HG02678 (cell line): ENCODE results near the gene TRIM7.
A peak's percentile ranks its signal among the peaks of the same experiment; 100 is the strongest.

Experiments used
- ATAC-seq: cut with Tn5 transposase; IDR thresholded peaks from one replicate; pipeline ENCODE4 v1.9.1; 2021; ENCODE audit warnings: mild to moderate bottlenecking, moderate library complexity; ENCODE audit not compliant: unreplicated experiment

The TRIM7 gene

DNA sequence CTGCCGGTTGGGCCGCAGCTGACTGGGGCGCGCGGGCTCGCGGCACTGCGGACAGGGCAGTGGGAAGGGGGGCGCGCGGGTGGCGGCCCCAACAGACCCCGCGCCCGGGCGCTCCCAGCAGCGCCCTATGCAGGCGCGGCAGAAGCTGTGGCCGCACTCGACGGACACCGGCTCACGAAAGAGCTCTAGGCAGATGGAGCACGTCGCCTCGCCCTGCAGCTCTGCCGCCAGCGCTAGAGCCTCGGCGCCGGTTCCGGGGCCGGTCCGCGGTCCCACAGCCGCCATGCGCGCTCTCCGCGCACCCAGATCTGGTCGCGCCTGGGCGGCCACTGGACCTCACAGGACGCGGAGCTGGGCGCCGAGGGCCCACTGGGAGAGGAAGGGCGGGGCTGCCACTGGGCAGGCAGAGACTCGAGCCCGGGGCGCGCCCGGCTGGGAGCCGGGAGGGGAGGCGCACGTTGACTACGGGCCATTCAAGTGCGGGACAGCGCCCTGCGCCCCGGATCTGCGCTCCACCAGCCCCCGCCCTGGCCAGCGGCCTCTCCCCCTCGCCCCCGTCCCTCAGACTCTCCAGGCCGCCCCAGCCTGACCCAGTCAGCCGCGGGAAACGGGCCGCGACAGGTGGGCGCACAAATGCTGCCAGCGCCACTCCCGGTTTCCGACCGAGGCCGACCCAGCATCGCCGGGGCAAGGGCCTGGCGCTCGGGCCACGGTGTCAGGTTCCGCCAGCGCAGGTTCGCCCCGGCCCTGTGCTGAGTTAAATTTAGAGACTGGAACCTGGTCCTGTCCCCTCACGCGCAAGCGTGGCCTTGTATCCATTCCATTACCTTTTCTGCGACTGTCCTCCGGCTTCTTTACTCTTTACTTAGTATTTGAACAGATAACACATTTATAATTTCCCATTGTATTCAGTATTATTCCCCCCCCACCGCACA, at the start of gene TRIM7:
TRIM7 (minus strand) TSS at position 371 of the 935 bp plus-strand sequence; CDS start at position 285, 86 bp downstream.
- ATAC-seq: no peak

- ATAC-seq: no peak
Measured at GRCh38 chr5:181248277-181248676, 43.3 kb upstream of the TRIM7 start.

- peak; percentile 49 for ATAC-seq
Measured at GRCh38 chr5:181246276-181247049, 41.5 kb upstream of the TRIM7 start.

GRCh38 chr5:181245427-181246275, 40.7 kb upstream of the TRIM7 start:
- peak; percentile 3 for ATAC-seq

DNA sequence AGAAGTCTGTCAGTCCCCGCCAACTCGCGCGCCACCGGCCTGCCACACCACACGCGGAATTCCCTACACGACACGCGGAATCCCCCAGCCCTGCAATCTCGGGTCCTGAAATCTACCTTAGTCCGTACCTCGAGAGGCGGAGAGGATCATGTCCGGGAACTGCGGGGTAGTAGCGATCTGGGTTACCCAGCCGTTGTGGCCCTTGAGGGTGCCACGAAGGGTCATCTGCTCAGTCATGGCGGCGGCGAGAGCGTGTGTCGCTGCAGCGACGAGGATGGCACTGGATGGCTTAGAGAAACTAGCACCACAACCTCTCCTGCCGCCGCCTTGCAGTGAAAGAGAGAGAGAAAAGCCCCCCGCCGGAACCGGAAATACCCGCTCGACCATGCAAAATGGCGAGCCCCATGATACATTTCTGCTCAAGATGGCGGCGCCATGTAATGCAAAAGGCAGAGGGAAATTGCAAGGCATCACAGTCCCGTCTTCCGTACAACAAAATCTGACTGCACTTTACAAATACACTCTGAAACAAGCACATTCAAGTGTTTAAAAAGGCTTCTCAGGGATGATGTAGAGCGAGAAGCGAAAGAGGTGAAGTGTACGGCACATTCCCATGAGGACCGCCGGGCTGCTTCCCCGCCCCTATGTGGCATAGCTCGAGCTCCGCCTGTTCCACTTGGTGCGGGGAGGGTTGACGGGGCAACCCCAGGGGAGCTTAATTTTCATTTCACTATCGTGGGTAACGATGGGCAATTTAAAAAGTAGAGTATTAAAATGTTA, 38.8 kb upstream of the TRIM7 start, which contains the start of gene RACK1:
RACK1 (minus strand) TSS at position 343 of the 780 bp plus-strand sequence; CDS start at position 237, 106 bp downstream.
- peak; percentile 61 for ATAC-seq

- no peak for ATAC-seq
Measured at GRCh38 chr5:181243018-181243563, 38.1 kb upstream of the TRIM7 start.

DNA sequence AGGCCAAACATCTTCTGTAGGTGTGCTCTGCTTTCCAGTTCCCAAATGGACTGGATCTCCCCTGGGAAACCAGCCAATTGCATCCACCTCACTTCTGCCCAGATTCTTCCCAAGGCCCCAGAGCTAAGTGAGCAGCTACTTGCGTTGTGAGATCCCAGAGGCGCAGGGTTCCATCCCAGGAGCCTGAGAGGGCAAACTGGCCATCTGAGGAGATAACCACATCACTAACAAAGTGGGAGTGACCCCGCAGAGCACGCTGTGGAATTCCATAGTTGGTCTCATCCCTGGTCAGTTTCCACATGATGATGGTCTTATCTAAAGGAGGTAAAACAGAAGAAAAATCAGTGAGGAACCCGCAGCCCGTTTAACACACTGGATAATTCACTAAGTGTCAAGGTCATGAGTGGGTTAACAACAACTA, 37.0 kb upstream of the TRIM7 start:
- no peak for ATAC-seq

DNA sequence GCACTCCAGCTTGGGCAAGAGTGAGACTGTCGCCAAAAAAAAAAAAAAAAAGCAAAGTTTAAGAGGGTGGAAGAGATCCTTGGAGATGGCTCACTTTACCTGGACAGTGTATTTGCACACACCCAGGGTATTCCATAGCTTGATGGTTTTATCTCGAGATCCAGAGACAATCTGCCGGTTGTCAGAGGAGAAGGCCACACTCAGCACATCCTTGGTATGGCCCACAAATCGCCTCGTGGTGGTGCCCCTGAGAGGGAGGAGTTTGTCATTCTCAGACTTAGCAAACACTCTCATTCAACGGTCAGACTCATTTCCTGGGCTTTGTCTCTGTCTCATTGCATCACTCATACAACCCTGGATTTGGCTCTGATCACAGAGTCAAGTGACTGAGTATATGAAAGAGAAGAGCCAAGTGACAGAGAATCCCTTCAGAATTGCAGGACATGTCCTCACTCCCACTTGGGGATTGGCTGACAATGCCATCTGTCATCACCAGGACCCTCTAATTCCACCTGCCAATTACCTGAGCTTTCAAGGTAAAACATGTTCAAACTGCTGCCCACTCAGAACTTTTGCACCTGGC, 36.5 kb upstream of the TRIM7 start:
- no peak for ATAC-seq

DNA sequence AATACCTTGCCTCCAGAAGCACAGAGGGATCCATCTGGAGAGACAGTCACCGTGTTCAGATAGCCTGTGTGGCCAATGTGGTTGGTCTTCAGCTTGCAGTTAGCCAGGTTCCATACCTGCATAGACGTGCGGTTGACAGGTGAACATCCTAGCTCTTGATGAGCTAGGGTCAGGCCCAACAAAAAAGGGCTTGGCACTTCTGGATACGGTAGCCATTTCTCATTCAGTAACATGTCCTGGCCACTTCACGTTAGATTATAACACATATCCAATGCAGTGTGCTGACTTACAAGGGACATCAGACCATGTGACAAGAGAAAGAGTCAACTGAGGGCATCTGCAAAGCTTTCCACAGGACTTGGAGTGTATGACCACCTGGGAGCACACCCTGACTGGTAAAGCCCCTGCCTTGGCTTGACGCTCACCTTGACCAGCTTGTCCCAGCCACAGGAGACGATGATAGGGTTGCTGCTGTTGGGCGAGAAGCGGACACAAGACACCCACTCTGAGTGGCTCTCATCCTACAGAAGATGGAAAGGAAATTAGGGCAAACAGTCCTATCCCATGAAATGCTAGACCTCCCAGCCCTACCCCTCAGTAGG, 34.2 kb upstream of the TRIM7 start:
- no peak for ATAC-seq

- no peak for ATAC-seq
Measured at GRCh38 chr5:181237729-181238385, 32.9 kb upstream of the TRIM7 start.

- ATAC-seq: no peak
Measured at GRCh38 chr5:181236954-181237641, 32.1 kb upstream of the TRIM7 start.

GRCh38 chr5:181236471-181236870, 31.5 kb upstream of the TRIM7 start:
- no peak for ATAC-seq

- ATAC-seq: no peak
Measured at GRCh38 chr5:181235689-181236366, 30.8 kb upstream of the TRIM7 start.

DNA sequence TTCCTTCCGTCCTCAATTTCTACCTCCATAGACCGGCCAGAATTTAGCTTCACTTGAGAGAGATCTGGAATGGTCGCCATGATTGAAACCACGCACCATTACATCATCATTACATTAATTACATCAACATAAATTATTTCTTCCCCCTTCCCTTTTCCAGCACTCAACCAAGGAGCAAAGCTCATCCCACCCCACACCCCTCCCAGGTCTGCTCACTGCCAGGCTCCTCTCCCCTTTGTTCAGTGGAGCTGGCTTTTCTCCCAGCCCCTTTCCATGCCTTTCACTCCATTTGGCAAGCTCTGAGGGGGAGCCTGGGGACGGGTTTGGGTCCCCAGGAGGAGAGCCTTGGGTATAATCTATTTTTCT, 30.3 kb upstream of the TRIM7 start:
- ATAC-seq: no peak

GRCh38 chr5:181234455-181235306, 29.7 kb upstream of the TRIM7 start:
- no peak for ATAC-seq

- ATAC-seq: no peak
Measured at GRCh38 chr5:181233801-181234454, 28.9 kb upstream of the TRIM7 start.
